IMR-90 (cell line): ENCODE measurements around the gene RET.

Experiments
- FOS ChIP-seq: fragments of 150-350 bp; IDR thresholded peaks from 2 replicates; pipeline ENCODE4 v1.6.1; 2016; ENCODE audit warnings: low read depth, low read length
- POLR2A ChIP-seq: IDR thresholded peaks from 2 replicates; pipeline ENCODE4 v1.6.1; 2012; ENCODE audit warnings: mild to moderate bottlenecking, low read depth, low read length
- SMC3 ChIP-seq: fragments of 150-350 bp; IDR thresholded peaks from 2 replicates; pipeline ENCODE4 v1.6.1; 2016; ENCODE audit warnings: low read depth, mild to moderate bottlenecking, antibody characterized with exemption, low read length, moderate library complexity
- TF ChIP-seq, protein P1 (sequence below): conservative IDR thresholded peaks from 2 replicates; pipeline ENCODE4 v1.5.1; 2012; ENCODE audit warnings: mild to moderate bottlenecking, low read depth, low read length, improper control_type of control experiment

DNA sequence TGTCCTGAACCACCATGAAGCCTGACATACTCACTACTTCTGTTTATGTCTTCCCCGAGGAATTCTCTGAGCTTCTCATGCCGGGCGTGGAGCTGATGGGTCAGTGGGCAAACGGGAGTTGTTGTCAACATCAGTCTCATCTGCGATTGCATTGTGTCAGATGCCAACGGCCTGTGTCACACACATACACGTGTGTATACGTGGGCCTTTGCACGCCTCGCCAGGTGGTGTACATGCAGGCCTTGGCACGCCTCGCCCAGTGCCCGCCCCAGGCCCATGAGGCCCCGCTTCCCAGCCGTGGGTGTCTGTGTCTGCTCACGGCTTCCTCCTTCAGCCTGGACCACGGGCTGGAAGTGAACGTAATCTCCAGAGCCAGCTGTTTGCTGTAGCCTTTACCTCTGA lies 53.9 kb downstream of the RET start:
- TF ChIP-seq, protein P1, sequence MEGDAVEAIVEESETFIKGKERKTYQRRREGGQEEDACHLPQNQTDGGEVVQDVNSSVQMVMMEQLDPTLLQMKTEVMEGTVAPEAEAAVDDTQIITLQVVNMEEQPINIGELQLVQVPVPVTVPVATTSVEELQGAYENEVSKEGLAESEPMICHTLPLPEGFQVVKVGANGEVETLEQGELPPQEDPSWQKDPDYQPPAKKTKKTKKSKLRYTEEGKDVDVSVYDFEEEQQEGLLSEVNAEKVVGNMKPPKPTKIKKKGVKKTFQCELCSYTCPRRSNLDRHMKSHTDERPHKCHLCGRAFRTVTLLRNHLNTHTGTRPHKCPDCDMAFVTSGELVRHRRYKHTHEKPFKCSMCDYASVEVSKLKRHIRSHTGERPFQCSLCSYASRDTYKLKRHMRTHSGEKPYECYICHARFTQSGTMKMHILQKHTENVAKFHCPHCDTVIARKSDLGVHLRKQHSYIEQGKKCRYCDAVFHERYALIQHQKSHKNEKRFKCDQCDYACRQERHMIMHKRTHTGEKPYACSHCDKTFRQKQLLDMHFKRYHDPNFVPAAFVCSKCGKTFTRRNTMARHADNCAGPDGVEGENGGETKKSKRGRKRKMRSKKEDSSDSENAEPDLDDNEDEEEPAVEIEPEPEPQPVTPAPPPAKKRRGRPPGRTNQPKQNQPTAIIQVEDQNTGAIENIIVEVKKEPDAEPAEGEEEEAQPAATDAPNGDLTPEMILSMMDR, result no peak
- TF ChIP-seq FOS (no peak), SMC3 (no peak), POLR2A (no peak)
